ENCODE data around the gene DPP6.

GRCh38 chr7:154627646-154628290 lies 575.6 kb downstream of the DPP6 start:
- TF ChIP-seq POLR2A (IDR thresholded peaks at IDR 0.05) (no peak), CTCF (IDR thresholded peaks at IDR 0.05) (no peak), POLR2AphosphoS5 (IDR thresholded peaks at IDR 0.05) (no peak)
